KMS-11 (cell line): ENCODE data around the gene TMEM33.
A peak's percentile ranks its signal among the peaks of the same experiment; 100 is the strongest.

Experiments
- H2AFZ ChIP-seq: fragments of 200-600 bp; sonication (generic); 2 replicates; pipeline ENCODE4 v1.6.1; 2016; ENCODE audit warnings: antibody characterized with exemption, mixed run types, low read depth
- H3K27ac ChIP-seq: fragments of 200-600 bp; sonication (generic); 2 replicates; pipeline ENCODE4 v1.6.1; 2016; ENCODE audit warnings: mild to moderate bottlenecking, mixed run types
- H3K27me3 ChIP-seq: fragments of 200-600 bp; sonication (generic); 2 replicates; pipeline ENCODE4 v1.6.1; 2017; ENCODE audit warnings: mild to moderate bottlenecking, low read depth, mixed run types, moderate library complexity; ENCODE audit not compliant: insufficient read depth
- H3K36me3 ChIP-seq: fragments of 200-600 bp; sonication (generic); 2 replicates; pipeline ENCODE4 v1.6.1; 2017; ENCODE audit warnings: mild to moderate bottlenecking, mixed run types; ENCODE audit not compliant: insufficient read depth
- H3K4me1 ChIP-seq: fragments of 200-600 bp; sonication (generic); 2 replicates; pipeline ENCODE4 v1.6.1; 2016; ENCODE audit warnings: mild to moderate bottlenecking, low read depth, mixed run types; ENCODE audit not compliant: poor library complexity, severe bottlenecking
- H3K4me2 ChIP-seq: fragments of 200-600 bp; sonication (generic); 2 replicates; pipeline ENCODE4 v1.7.0; 2016; ENCODE audit warnings: mild to moderate bottlenecking, mixed run types
- H3K4me3 ChIP-seq: fragments of 200-600 bp; sonication (generic); IDR thresholded peaks from 2 replicates; pipeline ENCODE4 v1.6.1; 2017; ENCODE audit warnings: low read depth, low read length, mixed read lengths; ENCODE audit not compliant: insufficient read depth
- H3K79me2 ChIP-seq: fragments of 200-600 bp; sonication (generic); 2 replicates; pipeline ENCODE4 v1.6.1; 2016; ENCODE audit warnings: low read depth, mixed run types; ENCODE audit not compliant: insufficient read depth
- H3K9ac ChIP-seq: fragments of 200-600 bp; sonication (generic); 2 replicates; pipeline ENCODE4 v1.6.1; 2016; ENCODE audit warnings: mild to moderate bottlenecking, mixed run types
- H4K20me1 ChIP-seq: fragments of 200-600 bp; sonication (generic); 2 replicates; pipeline ENCODE4 v1.6.1; 2016; ENCODE audit warnings: mild to moderate bottlenecking, mixed run types; ENCODE audit not compliant: insufficient read depth
- CTCF ChIP-seq: fragments of 200-600 bp; sonication (generic); conservative IDR thresholded peaks from 2 replicates; pipeline ENCODE4 v1.6.1; 2017; ENCODE audit warnings: low read depth, mild to moderate bottlenecking, antibody characterized with exemption, low read length, moderate library complexity, mixed read lengths

Gene TMEM33

GRCh38 chr4:41943506-41943905 is 8.3 kb downstream of the TMEM33 start:
- Histone ChIP-seq H3K4me3 (no peak overlapping the region), H2AFZ (no peak overlapping the region), H3K79me2 (no peaks in the 10 kb centered on the region; the same call in 1 of the 2 replicates), H4K20me1 (no peaks in the 10 kb centered on the region), H3K27ac (no peak overlapping the region), H3K9ac (no peak overlapping the region), H3K36me3 (no peaks in the 10 kb centered on the region), H3K4me2 (no peak overlapping the region), H3K27me3 (no peaks in the 10 kb centered on the region), H3K4me1 (peaks cover 2% of the 10 kb centered on the region)
- TF ChIP-seq CTCF, result no peak

- H3K79me2 ChIP-seq, result no peaks in the 10 kb centered on the region; the same call in 1 of the 2 replicates
- no peak overlapping the region for H3K9ac ChIP-seq
- H3K4me2 ChIP-seq, result no peak overlapping the region
- no peaks in the 10 kb centered on the region for H4K20me1 ChIP-seq
- H3K36me3 ChIP-seq, result no peaks in the 10 kb centered on the region
- H3K27me3 ChIP-seq, result no peaks in the 10 kb centered on the region
- H3K4me1 ChIP-seq, result no peaks in the 10 kb centered on the region
- no peak overlapping the region for H3K4me3 ChIP-seq
- no peak for TF ChIP-seq CTCF
- no peak overlapping the region for H3K27ac ChIP-seq
- no peak overlapping the region for H2AFZ ChIP-seq
Measured at GRCh38 chr4:41944089-41944488, 8.9 kb downstream of the TMEM33 start.

GRCh38 chr4:41949531-41949930 is 14.3 kb downstream of the TMEM33 start:
- Histone ChIP-seq H3K36me3 (no peaks in the 10 kb centered on the region; the same call in 1 of the 2 replicates), H3K27me3 (no peaks in the 10 kb centered on the region)
- no peak for TF ChIP-seq CTCF

DNA sequence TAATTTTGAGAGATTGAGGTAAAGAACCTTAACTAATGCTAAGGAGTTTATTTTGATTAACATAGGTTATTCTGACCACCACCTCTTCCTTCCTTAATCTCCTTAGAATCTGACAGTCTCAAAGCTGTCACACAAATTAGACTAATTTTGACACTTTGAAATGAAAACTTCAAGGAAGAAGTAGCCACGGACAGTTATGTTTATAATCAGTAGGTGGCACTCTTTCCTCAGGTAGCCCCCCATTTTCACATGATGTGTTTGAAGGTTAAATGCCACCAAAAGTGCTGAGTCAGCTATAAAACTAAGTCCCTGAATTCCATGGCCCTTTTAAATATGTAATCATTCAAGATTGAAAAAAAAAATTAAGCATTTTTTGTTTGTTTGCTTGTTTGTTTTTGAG is 22.4 kb downstream of the TMEM33 start:
- no peak overlapping the region for H3K9ac ChIP-seq
- peak; percentile 30; the same call in 1 of the 2 replicates for TF ChIP-seq CTCF
- H3K27me3 ChIP-seq, result no peaks in the 10 kb centered on the region
- no peak overlapping the region for H3K27ac ChIP-seq
- no peaks in the 10 kb centered on the region for H3K36me3 ChIP-seq
- H2AFZ ChIP-seq, result no peak overlapping the region
- no peak overlapping the region for H3K4me2 ChIP-seq
- H3K79me2 ChIP-seq, result no peaks in the 10 kb centered on the region
- no peaks in the 10 kb centered on the region for H4K20me1 ChIP-seq
- H3K4me1 ChIP-seq, result no peaks in the 10 kb centered on the region
- H3K4me3 ChIP-seq, result no peak overlapping the region

More at GRCh38 chr4:41949531-41949930, 14.3 kb downstream of the TMEM33 start:
- Histone ChIP-seq H3K27ac (no peak overlapping the region), H3K4me1 (no peaks in the 10 kb centered on the region), H3K9ac (no peak overlapping the region), H4K20me1 (no peaks in the 10 kb centered on the region), H3K4me2 (no peak overlapping the region), H3K79me2 (no peaks in the 10 kb centered on the region), H3K4me3 (no peak overlapping the region), H2AFZ (no peak overlapping the region)
